Lung (tissue), 12 donors: ENCODE measurements around the gene ATP4A. TPM values are rescaled to one million over a fixed set of nuclear protein-coding genes. Genes with fewer than 3 reads are reported as not detected.

Source experiments
- ATAC-seq: fragments of 200-7000 bp; cut with Tn5 transposase; one replicate; pipeline ENCODE4 v1.9.1; 2020; ENCODE audit warnings: moderate number of reproducible peaks; ENCODE audit not compliant: insufficient read depth, low FRiP score
- DNase-seq, 3 donors: peaks; one replicate each; pipeline ENCODE4 v3.0.0-alpha.2; 2013 to 2017
- H3K27ac ChIP-seq, 2 donors: one replicate each; pipeline ENCODE4 v1.5.1; 2013; ENCODE audit warnings: mild to moderate bottlenecking in 2 of 2, moderate library complexity in 2 of 2, control low read depth in 1 of 2, inconsistent platforms in 1 of 2, low read depth in 1 of 2, low read length in 1 of 2
- H3K27me3 ChIP-seq, 3 donors: one replicate each; pipeline ENCODE4 v1.5.1; 2013; ENCODE audit warnings: low read length in 2 of 3; ENCODE audit not compliant: control insufficient read depth in 3 of 3, insufficient read depth in 3 of 3
- H3K36me3 ChIP-seq, 4 donors: one replicate each; pipeline ENCODE4 v1.5.1; 2013; ENCODE audit warnings: low read length in 4 of 4, mild to moderate bottlenecking in 1 of 4, moderate library complexity in 1 of 4; ENCODE audit not compliant: control insufficient read depth in 4 of 4, insufficient read depth in 4 of 4
- H3K4me1 ChIP-seq, 5 donors: one replicate each; pipeline ENCODE4 v1.5.1; 2013; ENCODE audit warnings: low read length in 5 of 5, mild to moderate bottlenecking in 2 of 5, moderate library complexity in 1 of 5; ENCODE audit not compliant: control insufficient read depth in 5 of 5, insufficient read depth in 5 of 5
- H3K4me3 ChIP-seq: one replicate; pipeline ENCODE4 v1.5.1; 2013; ENCODE audit warnings: mild to moderate bottlenecking, control low read depth, moderate library complexity
- H3K9ac ChIP-seq, 2 donors: one replicate each; pipeline ENCODE4 v1.5.1; 2013; ENCODE audit warnings: low read length in 2 of 2, control low read depth in 1 of 2; ENCODE audit not compliant: insufficient read depth in 1 of 2
- H3K9me3 ChIP-seq, 4 donors: one replicate each; pipeline ENCODE4 v1.5.1; 2013; ENCODE audit warnings: low read length in 3 of 4, mild to moderate bottlenecking in 1 of 4, moderate library complexity in 1 of 4; ENCODE audit not compliant: control insufficient read depth in 4 of 4, insufficient read depth in 3 of 4
- WGBS, 2 donors: extraction: QIAGEN DNeasy Blood & Tissue Kit; methylation state at CpG; one replicate each; pipeline ENCODE4 v1.1.7; 2013; 5-methylcytosine and 5-hydroxymethylcytosine counted together
- polyA plus RNA-seq, 2 donors: library from polyadenylated mRNA; stranded (reverse); fragments of 200-250 nt; gene quantifications; one replicate each; pipeline ENCODE4 v1.2.1, GENCODE V29; 2013
- total RNA-seq, 2 donors: library from RNA; depleted of rRNA in 1 of 2; stranded (reverse); fragments of >200 nt in 1 of 2; gene quantifications; one replicate each; pipeline ENCODE4 v1.2.1, GENCODE V29; 2014 to 2021
- TF ChIP-seq, protein P1 (sequence below): IDR thresholded peaks from 2 replicates; pipeline ENCODE4 v1.5.1; 2012; ENCODE audit warnings: mild to moderate bottlenecking; ENCODE audit errors: control extremely low read depth, extremely low read depth
- donor health status: control.
- donor health status: control.
- donor health status: Bipolar disorder and iron deficiency.
- donor health status: healthy.
- donor health status: DM: yes; HTN: yes; CAD: no.

ATP4A gene
- total and polyA plus RNA-seq, 4 donors = 0.01 TPM; not detected in 3

DNA sequence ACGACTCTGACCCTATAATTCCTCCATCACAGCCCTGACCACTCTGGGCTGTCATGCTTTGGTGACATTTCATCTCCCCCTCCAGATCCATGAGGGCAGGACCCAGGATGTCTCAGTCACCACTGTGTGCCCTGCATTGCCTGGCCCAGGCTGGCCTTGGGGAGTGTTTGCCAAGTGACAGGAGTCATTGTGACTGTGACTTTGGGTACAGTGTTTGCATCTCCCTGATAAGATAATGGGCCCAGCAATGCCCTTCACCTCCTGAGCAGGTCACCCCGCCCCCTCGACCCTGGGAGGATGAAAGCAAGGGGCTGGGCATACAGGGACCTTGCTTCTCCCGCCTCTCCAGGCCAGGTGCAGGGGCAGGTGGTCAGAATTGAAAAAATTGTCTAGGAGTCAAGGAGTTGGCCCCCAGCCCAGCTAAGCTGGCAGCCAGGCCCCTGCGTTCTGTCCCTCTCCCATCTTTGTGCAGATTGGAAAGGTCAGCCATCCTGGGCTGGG is 5.9 kb upstream of the ATP4A start:
- Histone ChIP-seq H3K27me3 (no peaks in the 10 kb centered on the region), H3K27ac (no peak overlapping the region), H3K4me1 (no peaks in the 10 kb centered on the region), H3K36me3 (no peaks in the 10 kb centered on the region), H3K4me3 (no peak overlapping the region), H3K9ac (no peak overlapping the region), H3K9me3 (peaks cover 0 to 2% (median 0%) of the 10 kb centered on the region in 4 donors)
- TF ChIP-seq, protein P1, sequence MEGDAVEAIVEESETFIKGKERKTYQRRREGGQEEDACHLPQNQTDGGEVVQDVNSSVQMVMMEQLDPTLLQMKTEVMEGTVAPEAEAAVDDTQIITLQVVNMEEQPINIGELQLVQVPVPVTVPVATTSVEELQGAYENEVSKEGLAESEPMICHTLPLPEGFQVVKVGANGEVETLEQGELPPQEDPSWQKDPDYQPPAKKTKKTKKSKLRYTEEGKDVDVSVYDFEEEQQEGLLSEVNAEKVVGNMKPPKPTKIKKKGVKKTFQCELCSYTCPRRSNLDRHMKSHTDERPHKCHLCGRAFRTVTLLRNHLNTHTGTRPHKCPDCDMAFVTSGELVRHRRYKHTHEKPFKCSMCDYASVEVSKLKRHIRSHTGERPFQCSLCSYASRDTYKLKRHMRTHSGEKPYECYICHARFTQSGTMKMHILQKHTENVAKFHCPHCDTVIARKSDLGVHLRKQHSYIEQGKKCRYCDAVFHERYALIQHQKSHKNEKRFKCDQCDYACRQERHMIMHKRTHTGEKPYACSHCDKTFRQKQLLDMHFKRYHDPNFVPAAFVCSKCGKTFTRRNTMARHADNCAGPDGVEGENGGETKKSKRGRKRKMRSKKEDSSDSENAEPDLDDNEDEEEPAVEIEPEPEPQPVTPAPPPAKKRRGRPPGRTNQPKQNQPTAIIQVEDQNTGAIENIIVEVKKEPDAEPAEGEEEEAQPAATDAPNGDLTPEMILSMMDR = no peak
- ATAC-seq (no peak), DNase-seq (no peak)
- 55 to 66% methylated on average over 5 of the region's 5 CpGs for WGBS, 2 donors

DNA sequence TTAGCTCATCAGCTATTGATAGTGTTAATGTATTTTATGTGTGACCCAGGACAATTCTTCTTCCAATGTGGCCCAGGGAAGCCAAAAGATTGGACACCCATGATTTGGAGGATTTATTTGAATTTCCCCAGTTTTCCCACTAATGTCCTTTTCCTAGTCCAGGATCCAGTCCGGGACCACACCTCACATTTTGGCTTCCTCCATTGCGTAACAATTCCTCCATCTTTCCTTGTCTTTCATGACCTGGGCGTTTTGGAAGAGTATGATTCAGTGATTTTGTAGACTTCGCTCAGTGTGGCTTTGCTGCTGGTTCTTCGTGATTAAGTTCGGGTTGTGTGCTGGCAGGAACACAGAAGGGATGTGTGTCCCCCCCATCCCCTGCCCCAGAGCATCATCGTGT is 3.3 kb upstream of the ATP4A start:
- Histone ChIP-seq H3K9ac (no peak overlapping the region), H3K9me3 (no peaks in the 10 kb centered on the region), H3K4me1 (no peaks in the 10 kb centered on the region), H3K27me3 (no peaks in the 10 kb centered on the region), H3K4me3 (no peak overlapping the region), H3K27ac (no peak overlapping the region), H3K36me3 (no peaks in the 10 kb centered on the region)
- TF ChIP-seq, protein P1 = no peak
- no peak for ATAC-seq
- no peak for DNase-seq
- WGBS, 2 donors = 74 to 77% methylated on average over 7 of the region's 7 CpGs

DNA sequence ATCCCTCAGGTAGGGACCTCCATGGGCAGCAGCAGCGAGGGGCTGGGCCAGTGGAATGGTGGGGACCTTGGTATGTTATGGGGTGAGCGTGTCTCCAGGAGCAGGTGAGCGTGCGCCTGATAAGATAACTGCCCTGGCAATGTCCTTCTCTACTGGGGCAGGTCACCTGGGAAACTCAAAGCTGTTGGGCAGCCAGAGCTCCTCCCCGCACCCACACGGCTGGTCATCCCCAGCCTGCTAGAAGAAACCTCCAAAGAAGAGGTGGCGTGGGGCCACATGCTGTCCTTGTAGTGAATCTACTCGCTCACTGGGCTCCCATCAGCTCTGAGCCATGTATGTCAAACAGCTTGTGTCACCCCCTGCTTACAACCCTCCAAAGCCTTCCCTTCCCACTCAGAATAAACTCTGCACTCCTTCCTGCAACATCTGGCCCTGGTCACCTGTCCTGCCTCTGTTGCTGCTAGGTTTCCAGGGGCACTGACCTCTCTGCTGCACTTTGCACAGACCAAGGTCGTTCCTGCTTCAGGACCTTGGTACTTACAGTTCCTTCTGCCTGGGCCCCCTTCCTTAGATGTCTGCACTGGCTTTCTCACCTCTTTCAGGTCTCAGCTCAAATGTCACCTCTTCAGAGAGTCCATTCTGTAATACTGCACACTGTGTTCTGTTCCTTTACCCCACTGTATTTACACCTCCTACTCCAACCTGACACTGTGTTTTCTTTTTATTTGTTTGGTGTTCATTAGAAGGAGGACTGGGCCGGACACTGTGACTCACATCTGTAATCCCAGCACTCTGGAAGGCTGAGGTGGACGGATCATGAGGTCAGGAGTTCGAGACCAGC is 1.8 kb upstream of the ATP4A start:
- TF ChIP-seq, protein P1 = no peak
- Histone ChIP-seq H3K4me3 (no peak overlapping the region), H3K9me3 (no peaks in the 10 kb centered on the region), H3K27ac (no peak overlapping the region), H3K4me1 (no peaks in the 10 kb centered on the region), H3K27me3 (peaks cover 2 to 4% (median 4%) of the 10 kb centered on the region in 3 donors), H3K36me3 (no peaks in the 10 kb centered on the region), H3K9ac (no peak overlapping the region)
- no peak for ATAC-seq
- no peak for DNase-seq
- WGBS, 2 donors = 81 to 88% methylated on average over 12 of the region's 12 CpGs
